GM12878 (cell line): ENCODE measurements around the gene ERC2. TPM values are rescaled to one million over a fixed set of nuclear protein-coding genes. Genes with fewer than 3 reads are reported as not detected.
A peak's percentile ranks its signal among the peaks of the same experiment; 100 is the strongest.

ENCODE experiments used
- ATAC-seq: fragments of 200-7000 bp; cut with Tn5 transposase; 3 replicates; pipeline ENCODE4 v1.9.1; 2020; ENCODE audit warnings: mild to moderate bottlenecking, moderate library complexity
- BruUV-seq: library from RNA; stranded (reverse); fragments of 400-500 nt; replicated peaks from 2 replicates; lab custom pipeline; 2021; lab: Mats Ljungman, UMichigan
- CTCF ChIA-PET: fragments of 300-600 bp; sonication (Branson Sonifier 250); formaldehyde crosslinking; extraction: SDS; loops from one replicate; lab custom pipeline; 2021; ENCODE audit warnings: inconsistent platforms; lab: Yijun Ruan, JAX
- POLR2A ChIA-PET: fragments of 350-600 bp; formaldehyde crosslinking; extraction: SDS; loops from one replicate; lab custom pipeline; 2021; ENCODE audit warnings: inconsistent platforms; lab: Charles Lee
- RAD21 ChIA-PET: fragments of 300-600 bp; sonication (Branson Sonifier 250); formaldehyde crosslinking; loops from one replicate; lab custom pipeline; 2023; ENCODE audit warnings: antibody characterized with exemption; ENCODE audit not compliant: unreplicated experiment; lab: Charles Lee
- SMC1A ChIA-PET: fragments of 300-600 bp; sonication (Branson Sonifier 250); formaldehyde crosslinking; loops from one replicate; lab custom pipeline; 2023; ENCODE audit not compliant: unreplicated experiment, uncharacterized antibody; lab: Charles Lee
- DNase-seq: peaks from one replicate; pipeline ENCODE4 v3.0.0-alpha.2; 2011; ENCODE audit warnings: low read depth, low spot score
- FAIRE-seq: peaks from 3 replicates; lab custom pipeline; 2011; peaks lifted over from hg19 to GRCh38; lab: Jason Lieb, UNC
- H2AFZ ChIP-seq: 2 replicates; pipeline ENCODE4 v1.6.0; 2011; ENCODE audit warnings: low read depth, low read length, control low read depth; ENCODE audit not compliant: control insufficient read depth
- H3K27ac ChIP-seq: 2 replicates; pipeline ENCODE4 v1.5.1; 2011; ENCODE audit warnings: control low read depth; ENCODE audit not compliant: control insufficient read depth, insufficient read depth
- H3K27me3 ChIP-seq, 2 experiments: replicated peaks in 1 of 2; 2 replicates each; pipeline versions ENCODE4 v1.6.0 to v1.6.1; 2011; ENCODE audit warnings: low read length in 1 of 2; ENCODE audit not compliant: control insufficient read depth in 2 of 2, insufficient read depth in 2 of 2
- H3K36me3 ChIP-seq, 2 experiments: 2 replicates each; pipeline ENCODE4 v1.5.1; 2011; ENCODE audit warnings: low read length in 1 of 2; ENCODE audit not compliant: control insufficient read depth in 2 of 2, insufficient read depth in 2 of 2
- H3K4me1 ChIP-seq: 2 replicates; pipeline ENCODE4 v1.6.1; 2011; ENCODE audit warnings: mild to moderate bottlenecking, low read length, moderate library complexity, mixed read lengths; ENCODE audit not compliant: control insufficient read depth, insufficient read depth
- H3K4me2 ChIP-seq: 2 replicates; pipeline ENCODE4 v1.6.0; 2011; ENCODE audit warnings: control low read depth; ENCODE audit not compliant: control insufficient read depth, insufficient read depth
- H3K4me3 ChIP-seq: fragments of 200-600 bp; sonication (generic); 2 replicates; pipeline ENCODE4 v1.5.1; 2016
- H3K79me2 ChIP-seq: 2 replicates; pipeline ENCODE4 v1.6.0; 2011; ENCODE audit warnings: low read length; ENCODE audit not compliant: control insufficient read depth, insufficient read depth
- H3K9ac ChIP-seq: 2 replicates; pipeline ENCODE4 v1.8.0; 2011; ENCODE audit warnings: low read length, control low read depth, mixed read lengths; ENCODE audit not compliant: control insufficient read depth, insufficient read depth
- H3K9me3 ChIP-seq: replicated peaks from 3 replicates; pipeline ENCODE4 v1.5.1; 2011; ENCODE audit warnings: mild to moderate bottlenecking, low read length; ENCODE audit not compliant: control insufficient read depth, insufficient read depth
- H4K20me1 ChIP-seq: 2 replicates; pipeline ENCODE4 v1.6.0; 2011; ENCODE audit not compliant: control insufficient read depth, insufficient read depth
- ATF7 ChIP-seq: fragments of 450-650 bp; IDR thresholded peaks from 2 replicates; pipeline ENCODE4 v1.6.1; 2016; ENCODE audit warnings: low read depth, mild to moderate bottlenecking
- BACH1 ChIP-seq: fragments of 450-650 bp; IDR thresholded peaks from 2 replicates; pipeline ENCODE4 v1.6.1; 2017; ENCODE audit warnings: mild to moderate bottlenecking, borderline replicate concordance
- BCL3 ChIP-seq: IDR thresholded peaks from 2 replicates; pipeline ENCODE4 v1.6.1; 2011; ENCODE audit warnings: borderline replicate concordance, low read depth, mild to moderate bottlenecking, moderate library complexity, low read length; ENCODE audit not compliant: insufficient read depth, poor library complexity, severe bottlenecking
- CHD2 ChIP-seq: IDR thresholded peaks from 2 replicates; pipeline ENCODE4 v1.6.1; 2011; ENCODE audit warnings: low read depth, low read length, improper control_type of control experiment, borderline replicate concordance
- CREM ChIP-seq: IDR thresholded peaks from 2 replicates; pipeline ENCODE4 v1.6.1; 2014; ENCODE audit warnings: antibody characterized with exemption, low read depth
- IKZF2 ChIP-seq, 2 experiments: fragments of 450-650 bp; IDR thresholded peaks; 2 replicates each; pipeline ENCODE4 v1.6.1; 2017; ENCODE audit warnings: mild to moderate bottlenecking in 2 of 2, moderate library complexity in 2 of 2
- NFYB ChIP-seq: IDR thresholded peaks from 2 replicates; pipeline ENCODE4 v1.6.1; 2011; ENCODE audit warnings: low read depth, mild to moderate bottlenecking, low read length, improper control_type of control experiment, moderate library complexity; ENCODE audit not compliant: insufficient read depth
- PBX3 ChIP-seq: IDR thresholded peaks from 2 replicates; pipeline ENCODE4 v1.6.1; 2011; ENCODE audit warnings: mild to moderate bottlenecking, low read depth, low read length, moderate library complexity; ENCODE audit not compliant: insufficient replicate concordance
- RUNX3 ChIP-seq: IDR thresholded peaks from 2 replicates; pipeline ENCODE4 v1.6.1; 2012; ENCODE audit warnings: low read length, inconsistent platforms
- SPI1 ChIP-seq: IDR thresholded peaks from 2 replicates; pipeline ENCODE4 v1.6.1; 2011; ENCODE audit warnings: low read depth, mild to moderate bottlenecking, low read length, moderate library complexity, borderline replicate concordance; ENCODE audit not compliant: insufficient read depth
- USF1 ChIP-seq: IDR thresholded peaks from 2 replicates; pipeline ENCODE4 v1.6.1; 2011; ENCODE audit warnings: borderline replicate concordance, low read depth, mild to moderate bottlenecking, moderate library complexity, mixed read lengths, low read length; ENCODE audit not compliant: insufficient read depth; ENCODE audit errors: extremely low read length
- ZNF622 ChIP-seq: fragments of 450-650 bp; IDR thresholded peaks from 2 replicates; pipeline ENCODE4 v1.6.1; 2017; ENCODE audit warnings: mild to moderate bottlenecking, inconsistent platforms
- WGBS: methylation state at CpG from one replicate; pipeline ENCODE4 v1.1.6; 2016; ENCODE audit warnings: low lambda C conversion rate; ENCODE audit not compliant: insufficient replicate concordance, insufficient coverage; ENCODE audit errors: missing lambda C conversion rate; 5-methylcytosine and 5-hydroxymethylcytosine counted together
- in situ Hi-C: fragments of 300-500 bp; cut with MboI; formaldehyde crosslinking; loops from 9 replicates; pipeline ENCODE4 v1.14.3; 2018; ENCODE audit warnings: mixed read lengths
- intact Hi-C: fragments of 100-400 bp; cut with micrococcal nuclease; formaldehyde crosslinking; loops from one replicate; pipeline ENCODE4 v1.14.2; 2022; ENCODE audit not compliant: unreplicated experiment
- polyA plus RNA-seq, 11 experiments: library from polyadenylated mRNA; depleted of rRNA in 4 of 11; unstranded in 6 of 11; stranded (reverse) in 5 of 11; fragments of >200 nt; fragmentation: Nextera tagmentation in 4 of 11; fragmentation: Illumina TruSeq in 1 of 11; extraction: Ambion mirVana in 4 of 11; extraction: Trizol in 1 of 11; gene quantifications; 1 replicate in 1 of 11; 2 replicates in 10 of 11; pipeline versions ENCODE4 v1.2.1 to v1.2.3, GENCODE V29; 2011 to 2016; ENCODE audit warnings: inconsistent platforms in 2 of 11, missing spikeins in 2 of 11, low read depth in 1 of 11
- total RNA-seq, 4 experiments: library from RNA; depleted of rRNA in 3 of 4; stranded (reverse); fragments of >200 nt in 3 of 4; fragmentation: Illumina TruSeq in 1 of 4; extraction: Trizol in 1 of 4; gene quantifications; 2 replicates each; pipeline versions ENCODE4 v1.2.1 to v1.2.3, GENCODE V29; 2013 to 2021
- TF ChIP-seq, protein P1 (sequence below): fragments of 450-650 bp; IDR thresholded peaks from 2 replicates; pipeline ENCODE4 v1.6.1; 2017; ENCODE audit warnings: antibody characterized with exemption, mild to moderate bottlenecking, moderate library complexity

ERC2 gene
- total and polyA plus RNA-seq, 10 of the 15 experiments (the other 5 are each of a cell fraction or from before 2014, with no cell fraction given), result 0.06 to 1.4 (median 0.12) TPM; not detected in 3

- no peak for TF ChIP-seq SPI1
These were observed 812.7 kb downstream of the ERC2 start (continued) for GRCh38 chr3:55655544-55655943.

- in situ Hi-C loops, result no loop called here
- ChIA-PET SMC1A (interaction anchor here (0.6 to 1.8 kb wide), 10 partner anchors 8 to 150 kb away, joined by 3 to 9 read pairs (median 3); no protein-coding TSS in a partner anchor), CTCF (interaction anchor here (1.1 to 1.6 kb wide), 2 partner anchors 13 to 18 kb away, joined by 3 to 4 read pairs; no protein-coding TSS in a partner anchor), POLR2A (no interaction called here), RAD21 (interaction anchor here (0.7 to 1.2 kb wide), 6 partner anchors 15 to 149 kb away, joined by 3 read pairs; no protein-coding TSS in a partner anchor)
- BruUV-seq, result no TSS peak
- H3K36me3 ChIP-seq, result no peaks in the 10 kb centered on the region
- ATAC-seq (peak; percentile 90), DNase-seq (peak; percentile 73), FAIRE-seq (peak; percentile 23)
- H3K4me3 ChIP-seq, result no peak overlapping the region
- peak overlapping the region; percentile 85 for H3K4me2 ChIP-seq
- no peak overlapping the region for H3K9ac ChIP-seq
- H3K79me2 ChIP-seq, result no peaks in the 10 kb centered on the region
- H3K27me3 ChIP-seq, result no peaks in the 10 kb centered on the region
- WGBS, result 46% methylated on average over 7 of the region's 7 CpGs
- intact Hi-C loops, result loop anchor here (10.0 kb wide), 1 partner anchor 169 kb away; the partner anchor contains the start of gene WNT5A
- H3K4me1 ChIP-seq, result peaks cover 38% of the 10 kb centered on the region
- no peaks in the 10 kb centered on the region for H4K20me1 ChIP-seq
- H3K9me3 ChIP-seq, result no peaks in the 10 kb centered on the region; the same call in 2 of the 3 replicates
- peak overlapping the region; percentile 53 for H3K27ac ChIP-seq
- H2AFZ ChIP-seq, result peak overlapping the region; percentile 39
- TF ChIP-seq CHD2 (no peak), RUNX3 (peak; percentile 86), SPI1 (0 out of 2 replicates have a peak, but pooled peaks have one; percentile 1), CREM (no peak), USF1 (no peak), ZNF622 (no peak), NFYB (peak; percentile 85), IKZF2 (IDR thresholded peaks at IDR 0.05) (peak in 1 of 2 experiments; percentile 21; a peak in 1 of 4 replicates), ATF7 (no peak), BCL3 (no peak), BACH1 (no peak), PBX3 (peak; percentile 87)
- TF ChIP-seq, protein P1, sequence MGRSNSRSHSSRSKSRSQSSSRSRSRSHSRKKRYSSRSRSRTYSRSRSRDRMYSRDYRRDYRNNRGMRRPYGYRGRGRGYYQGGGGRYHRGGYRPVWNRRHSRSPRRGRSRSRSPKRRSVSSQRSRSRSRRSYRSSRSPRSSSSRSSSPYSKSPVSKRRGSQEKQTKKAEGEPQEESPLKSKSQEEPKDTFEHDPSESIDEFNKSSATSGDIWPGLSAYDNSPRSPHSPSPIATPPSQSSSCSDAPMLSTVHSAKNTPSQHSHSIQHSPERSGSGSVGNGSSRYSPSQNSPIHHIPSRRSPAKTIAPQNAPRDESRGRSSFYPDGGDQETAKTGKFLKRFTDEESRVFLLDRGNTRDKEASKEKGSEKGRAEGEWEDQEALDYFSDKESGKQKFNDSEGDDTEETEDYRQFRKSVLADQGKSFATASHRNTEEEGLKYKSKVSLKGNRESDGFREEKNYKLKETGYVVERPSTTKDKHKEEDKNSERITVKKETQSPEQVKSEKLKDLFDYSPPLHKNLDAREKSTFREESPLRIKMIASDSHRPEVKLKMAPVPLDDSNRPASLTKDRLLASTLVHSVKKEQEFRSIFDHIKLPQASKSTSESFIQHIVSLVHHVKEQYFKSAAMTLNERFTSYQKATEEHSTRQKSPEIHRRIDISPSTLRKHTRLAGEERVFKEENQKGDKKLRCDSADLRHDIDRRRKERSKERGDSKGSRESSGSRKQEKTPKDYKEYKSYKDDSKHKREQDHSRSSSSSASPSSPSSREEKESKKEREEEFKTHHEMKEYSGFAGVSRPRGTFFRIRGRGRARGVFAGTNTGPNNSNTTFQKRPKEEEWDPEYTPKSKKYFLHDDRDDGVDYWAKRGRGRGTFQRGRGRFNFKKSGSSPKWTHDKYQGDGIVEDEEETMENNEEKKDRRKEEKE, result no peak
These were observed 814.0 kb downstream of the ERC2 start for GRCh38 chr3:55654123-55654760.
